Fibroblast of lung (primary cell): Measurements from ENCODE around the gene WNT9A. TPM values are rescaled to one million over a fixed set of nuclear protein-coding genes. Genes with fewer than 3 reads are reported as not detected.

Experiments used
- DNase-seq, 2 donors: peaks; one replicate each; pipeline versions ENCODE4 v3.0.0 to v3.0.0-alpha.2; 2010; ENCODE audit warnings: low read depth in 2 of 2
- H2AFZ ChIP-seq: 2 replicates; pipeline ENCODE4 v1.5.1; 2012; ENCODE audit warnings: low read length, control low read depth, inconsistent platforms
- H3K27ac ChIP-seq: 2 replicates; pipeline ENCODE4 v1.5.1; 2011; ENCODE audit warnings: low read length, control low read depth; ENCODE audit not compliant: insufficient read depth
- H3K27me3 ChIP-seq: 2 replicates; pipeline ENCODE4 v1.5.1; 2011; ENCODE audit warnings: mild to moderate bottlenecking, low read length; ENCODE audit not compliant: control insufficient read depth, insufficient read depth
- H3K36me3 ChIP-seq: 2 replicates; pipeline ENCODE4 v1.5.1; 2011; ENCODE audit warnings: low read length; ENCODE audit not compliant: control insufficient read depth, insufficient read depth
- H3K4me1 ChIP-seq: 2 replicates; pipeline ENCODE4 v1.5.1; 2011; ENCODE audit warnings: low read length; ENCODE audit not compliant: control insufficient read depth, insufficient read depth; ENCODE audit errors: extremely low read depth
- H3K4me2 ChIP-seq: 2 replicates; pipeline ENCODE4 v1.5.1; 2011; ENCODE audit warnings: low read length, control low read depth; ENCODE audit not compliant: insufficient read depth; ENCODE audit errors: extremely low read depth
- H3K4me3 ChIP-seq, 4 experiments: fragments of 200-600 bp in 1 of 4; sonication (generic) in 1 of 4; replicated peaks in 1 of 4; 2 replicates each; pipeline ENCODE4 v1.5.1; 2011 to 2016; ENCODE audit warnings: low read length in 4 of 4, low read depth in 3 of 4, mild to moderate bottlenecking in 3 of 4, control low read depth in 2 of 4, inconsistent platforms in 1 of 4, mixed read lengths in 1 of 4; ENCODE audit not compliant: insufficient read depth in 1 of 4; ENCODE audit errors: control extremely low read depth in 1 of 4
- H3K79me2 ChIP-seq: 2 replicates; pipeline ENCODE4 v1.5.1; 2012; ENCODE audit warnings: mild to moderate bottlenecking, low read length, inconsistent platforms; ENCODE audit not compliant: control insufficient read depth, insufficient read depth
- H3K9ac ChIP-seq: 2 replicates; pipeline ENCODE4 v1.5.1; 2011; ENCODE audit warnings: mild to moderate bottlenecking, low read length, control low read depth; ENCODE audit not compliant: insufficient read depth
- H3K9me3 ChIP-seq: 2 replicates; pipeline ENCODE4 v1.5.1; 2012; ENCODE audit warnings: low read depth, low read length; ENCODE audit not compliant: control insufficient read depth, insufficient read depth
- H4K20me1 ChIP-seq: 2 replicates; pipeline ENCODE4 v1.5.1; 2011; ENCODE audit warnings: low read length; ENCODE audit not compliant: control insufficient read depth, insufficient read depth; ENCODE audit errors: extremely low read depth
- CTCF ChIP-seq, 2 donors: IDR thresholded peaks in 1 of 2; conservative IDR thresholded peaks in 1 of 2; 1 replicate in 1 of 2; 2 replicates in 1 of 2; pipeline ENCODE4 v1.5.1; 2011 to 2012; ENCODE audit warnings: low read length in 2 of 2, control low read depth in 1 of 2, inconsistent platforms in 1 of 2, low read depth in 1 of 2, mild to moderate bottlenecking in 1 of 2
- EZH2 ChIP-seq: IDR thresholded peaks from 2 replicates; pipeline ENCODE4 v1.5.1; 2012; ENCODE audit warnings: low read length, control low read depth, mild to moderate bottlenecking; ENCODE audit errors: missing control alignments
- polyA plus RNA-seq, 2 donors: library from polyadenylated mRNA; depleted of rRNA in 1 of 2; stranded (reverse) in 1 of 2; unstranded in 1 of 2; fragments of >200 nt; gene quantifications; 2 replicates each; pipeline ENCODE4 v1.2.1, GENCODE V29; 2011 to 2012; ENCODE audit warnings: missing spikeins in 1 of 2
- total RNA-seq: library from RNA; depleted of rRNA; stranded (reverse); fragments of >200 nt; gene quantifications from 2 replicates; pipeline ENCODE4 v1.2.1, GENCODE V29; 2014

WNT9A gene
- total and polyA plus RNA-seq, 2 donors (not counting 1 experiment from before 2014, with no cell fraction given): 1.0 to 5.3 TPM

DNA sequence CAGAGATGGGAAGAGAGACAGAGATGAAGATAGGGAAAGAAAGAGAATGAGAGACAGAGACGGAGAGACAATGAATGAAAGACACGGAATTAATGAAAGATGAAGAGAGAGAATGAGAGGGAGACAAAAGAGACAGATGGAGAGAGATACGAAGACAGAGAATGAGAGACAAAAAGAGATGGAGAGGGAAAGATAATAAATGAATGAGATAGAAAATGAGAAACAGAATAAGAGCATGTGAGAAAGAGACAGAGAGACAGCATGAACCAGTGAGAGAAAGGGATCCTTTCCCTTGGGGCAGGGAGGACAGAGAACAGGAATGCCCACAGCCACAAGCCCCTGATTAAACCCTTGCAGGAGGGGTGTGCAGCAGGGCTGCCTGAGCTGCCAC is 5.3 kb upstream of the WNT9A start:
- Histone ChIP-seq H3K36me3 (no peaks in the 10 kb centered on the region), H4K20me1 (no peaks in the 10 kb centered on the region), H3K4me1 (peaks cover 3% of the 10 kb centered on the region), H3K27ac (no peak overlapping the region), H3K79me2 (no peaks in the 10 kb centered on the region), H3K9me3 (no peaks in the 10 kb centered on the region), H3K27me3 (no peaks in the 10 kb centered on the region), H3K4me3 (no peak overlapping the region), H2AFZ (no peak overlapping the region), H3K4me2 (no peak overlapping the region), H3K9ac (no peak overlapping the region)
- TF ChIP-seq EZH2: no peak
- TF ChIP-seq CTCF (conservative IDR thresholded peaks at IDR 0.05 in 1 of 2, IDR thresholded peaks at IDR 0.05 in 1 of 2; ENCODE audit: low read depth in 1 of 2, low read length in 2 of 2): no peak
- no peak for DNase-seq

- no peak overlapping the region for H3K27ac ChIP-seq
- no peak overlapping the region for H3K4me3 ChIP-seq
- H3K4me2 ChIP-seq: no peak overlapping the region
- TF ChIP-seq CTCF (conservative IDR thresholded peaks at IDR 0.05 in 1 of 2, IDR thresholded peaks at IDR 0.05 in 1 of 2; ENCODE audit: low read depth in 1 of 2, low read length in 2 of 2) (no peak), EZH2 (no peak)
- no peaks in the 10 kb centered on the region for H3K9me3 ChIP-seq
- DNase-seq: no peak
- no peaks in the 10 kb centered on the region for H3K79me2 ChIP-seq
- H4K20me1 ChIP-seq: no peaks in the 10 kb centered on the region
- no peak overlapping the region for H3K9ac ChIP-seq
- no peaks in the 10 kb centered on the region for H3K36me3 ChIP-seq
- H2AFZ ChIP-seq: no peak overlapping the region
- H3K27me3 ChIP-seq: no peaks in the 10 kb centered on the region
- peaks cover 3% of the 10 kb centered on the region for H3K4me1 ChIP-seq
These were observed 4.8 kb upstream of the WNT9A start for GRCh38 chr1:227952374-227953021.

DNA sequence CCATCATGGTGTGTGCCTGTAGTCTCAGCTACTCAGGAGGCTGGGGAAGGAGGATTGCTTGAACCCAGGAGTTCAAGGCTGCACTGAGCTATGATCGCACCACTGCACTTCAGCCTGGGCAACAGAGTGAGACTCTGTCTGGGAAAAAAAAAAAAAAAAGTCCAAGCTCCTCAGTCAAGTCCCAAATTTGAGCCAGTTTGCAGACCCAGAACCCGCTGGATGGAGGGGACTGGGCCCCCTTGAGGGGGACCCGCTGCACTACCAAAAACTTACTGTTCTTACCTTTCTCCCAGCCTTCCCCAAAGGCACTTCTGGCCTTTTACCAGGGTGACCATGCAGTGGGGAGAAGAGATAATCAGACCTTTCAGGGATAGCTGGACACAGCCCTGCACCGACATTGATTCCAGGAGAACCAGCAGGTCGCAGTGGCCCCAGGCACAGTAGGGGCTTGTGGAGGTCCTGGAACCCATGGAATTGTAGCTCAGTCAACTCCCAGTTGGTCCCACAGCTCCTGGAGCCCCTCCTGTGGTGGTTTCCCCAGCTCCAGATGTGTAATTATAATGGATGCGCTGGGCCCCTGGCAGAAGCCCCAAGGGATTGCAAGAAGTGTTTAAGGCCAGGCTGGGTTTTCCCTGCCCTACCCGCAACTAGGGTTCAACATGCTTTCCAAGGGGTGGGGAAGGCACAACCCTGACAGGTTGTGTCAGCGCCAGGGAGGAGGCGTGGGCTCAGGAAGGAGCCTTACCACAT is 4.1 kb upstream of the WNT9A start:
- H3K27ac ChIP-seq: no peak overlapping the region

More for the DNA sequence above, 4.1 kb upstream of the WNT9A start:
- no peaks in the 10 kb centered on the region for H3K79me2 ChIP-seq
- H3K27me3 ChIP-seq: no peaks in the 10 kb centered on the region
- no peak for DNase-seq
- no peak overlapping the region for H2AFZ ChIP-seq
- H3K4me1 ChIP-seq: peaks cover 3% of the 10 kb centered on the region
- TF ChIP-seq EZH2 (no peak), CTCF (conservative IDR thresholded peaks at IDR 0.05 in 1 of 2, IDR thresholded peaks at IDR 0.05 in 1 of 2; ENCODE audit: low read depth in 1 of 2, low read length in 2 of 2) (no peak)
- H3K4me3 ChIP-seq: no peak overlapping the region
- H4K20me1 ChIP-seq: no peaks in the 10 kb centered on the region
- no peaks in the 10 kb centered on the region for H3K36me3 ChIP-seq
- no peak overlapping the region for H3K9ac ChIP-seq
- no peak overlapping the region for H3K4me2 ChIP-seq
- H3K9me3 ChIP-seq: no peaks in the 10 kb centered on the region
